NT2/D1 (cell line): ENCODE data around the gene KCNJ9.

Source experiments
- SUZ12 ChIP-seq: IDR thresholded peaks from 2 replicates; pipeline ENCODE4 v1.6.1; 2011; ENCODE audit not compliant: insufficient read length, insufficient read depth; ENCODE audit errors: extremely low read depth
- YY1 ChIP-seq: IDR thresholded peaks from 2 replicates; pipeline ENCODE4 v1.6.1; 2011; ENCODE audit not compliant: insufficient read length, insufficient read depth

DNA sequence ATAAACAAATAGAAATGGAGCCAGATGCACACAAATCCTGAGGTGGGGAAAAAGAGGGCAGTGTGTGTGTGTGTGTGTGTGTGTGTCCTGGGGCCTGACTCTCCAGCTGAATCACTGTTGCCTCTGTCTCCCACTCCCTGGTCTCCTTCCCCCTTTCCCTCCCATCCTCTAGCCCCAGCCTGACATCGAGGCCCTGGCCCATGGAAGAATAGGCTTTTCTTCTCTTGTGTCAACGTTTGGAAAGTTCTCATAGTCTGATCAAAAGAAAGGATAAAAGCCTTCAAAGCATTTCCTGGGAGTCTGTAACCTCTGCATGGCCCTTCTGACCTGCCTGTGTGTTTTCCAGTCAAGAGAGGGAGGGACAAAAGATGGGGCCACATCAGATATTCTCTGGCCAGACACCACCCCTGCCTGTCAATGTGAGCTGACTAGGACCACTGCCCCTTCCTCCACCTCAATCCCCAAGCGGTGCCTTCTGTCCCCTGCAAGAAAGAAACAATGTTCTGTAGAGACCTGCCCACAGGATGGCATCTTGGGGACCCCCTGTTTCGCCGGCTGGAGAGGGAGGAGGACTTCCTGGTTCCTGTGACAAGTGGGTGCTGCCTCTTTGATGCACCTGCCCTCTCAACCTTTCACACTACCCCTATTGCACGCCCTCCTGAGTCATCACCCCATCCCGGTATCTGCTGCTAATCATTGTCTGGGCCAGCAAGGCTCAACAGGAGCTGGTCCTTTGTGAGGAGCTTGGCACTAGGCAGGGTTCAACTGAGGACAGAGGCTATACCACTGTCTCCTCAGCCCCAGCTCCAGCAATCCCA lies 27.6 kb upstream of the KCNJ9 start:
- TF ChIP-seq SUZ12 (no peak), YY1 (no peak)
